Spleen (tissue), 7 donors: Measurements from ENCODE around the gene CRNKL1.

Experiments
- CTCF ChIP-seq, 11 experiments: fragments of 200-600 bp in 7 of 11; fragments of 450-650 bp in 4 of 11; sonication (generic) in 4 of 11; IDR thresholded peaks in 8 of 11; conservative IDR thresholded peaks in 3 of 11; 1 replicate in 7 of 11; 2 replicates in 4 of 11; pipeline versions ENCODE4 v1.4.0 to v1.8.0; 2016 to 2021; ENCODE audit warnings: antibody characterized with exemption in 11 of 11, inconsistent platforms in 4 of 11, mild to moderate bottlenecking in 1 of 11
- POLR2A ChIP-seq, 3 donors: fragments of 450-650 bp; IDR thresholded peaks; one replicate each; pipeline ENCODE4 v1.5.1; 2017; ENCODE audit warnings: antibody characterized with exemption in 3 of 3, mild to moderate bottlenecking in 1 of 3
- POLR2AphosphoS5 ChIP-seq, 3 donors: sonication (generic); formaldehyde crosslinking; IDR thresholded peaks; one replicate each; pipeline ENCODE4 v1.5.1; 2017; ENCODE audit warnings: antibody characterized with exemption in 3 of 3
- donor health status: DM: no; HTN: no; CAD: no; lungs with moderate emphysema.
- donor health status: DM: no; HTN: no; CAD: no.
- donor health status: DM: no; HTN: no; CAD: no.

DNA sequence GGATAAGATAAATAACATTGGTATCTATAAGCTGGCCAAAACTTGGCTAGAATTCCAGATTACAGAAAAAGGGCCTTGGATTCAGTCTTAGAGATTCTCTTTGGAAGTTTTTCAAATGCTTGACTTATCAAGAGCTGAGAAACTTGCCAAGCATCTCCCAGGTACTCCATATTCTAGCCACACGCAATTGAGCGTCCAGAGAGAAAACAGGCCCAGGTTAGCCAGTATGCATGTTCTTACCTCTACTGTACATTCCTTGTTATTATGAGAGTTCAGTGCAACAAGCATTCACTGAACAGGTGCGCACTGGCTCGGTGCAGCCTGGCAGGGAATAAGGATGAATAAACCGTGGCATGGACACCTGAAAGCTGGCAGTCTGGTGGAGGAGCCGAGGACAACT lies 13.7 kb downstream of the CRNKL1 start:
- TF ChIP-seq CTCF (IDR thresholded peaks at IDR 0.05 in 8 of 11, conservative IDR thresholded peaks at IDR 0.05 in 3 of 11) (no peak), POLR2A (IDR thresholded peaks at IDR 0.05) (no peak), POLR2AphosphoS5 (IDR thresholded peaks at IDR 0.05) (no peak)
